ENCODE results near the gene SH2D6.
"Not testable (repeated sequence)": the region's sequence is repeated elsewhere in the genome, so short reads cannot be mapped to it uniquely, and the experiment has no call there.

The SH2D6 gene

GRCh38 chr2:85475799-85476490 lies 57.4 kb downstream of the SH2D6 start:
- no peak for DNase-seq

- no peak for DNase-seq
These were observed 58.1 kb downstream of the SH2D6 start for GRCh38 chr2:85476624-85477023.

GRCh38 chr2:85477884-85478283 lies 59.4 kb downstream of the SH2D6 start:
- DNase-seq = no peak

- no peak for DNase-seq
These were observed 63.6 kb downstream of the SH2D6 start for GRCh38 chr2:85481818-85482777.

GRCh38 chr2:85484615-85485014 lies 66.1 kb downstream of the SH2D6 start:
- not testable (repeated sequence) for DNase-seq

GRCh38 chr2:85485815-85486214 lies 67.3 kb downstream of the SH2D6 start:
- no peak for DNase-seq
